Smooth muscle cell (in vitro differentiated cells): ENCODE data around the gene CYTH2. TPM values are rescaled to one million over a fixed set of nuclear protein-coding genes. Genes with fewer than 3 reads are reported as not detected.

Experiments used
- DNase-seq: peaks from one replicate; lab custom pipeline; 2025; ENCODE audit not compliant: unreplicated experiment; lab: John Stamatoyannopoulos, UW
- H2AFZ ChIP-seq: fragments of 200-600 bp; sonication (generic); 2 replicates; pipeline ENCODE4 v1.6.0; 2016; ENCODE audit warnings: antibody characterized with exemption, low read depth, mild to moderate bottlenecking
- H3F3A ChIP-seq: fragments of 200-600 bp; sonication (generic); 2 replicates; pipeline ENCODE4 v1.6.0; 2017; ENCODE audit warnings: antibody characterized with exemption, low read depth
- H3K27ac ChIP-seq: fragments of 200-600 bp; sonication (generic); 2 replicates; pipeline ENCODE4 v1.5.1; 2016; ENCODE audit warnings: low read depth, mild to moderate bottlenecking
- H3K27me3 ChIP-seq: fragments of 200-600 bp; sonication (generic); 2 replicates; pipeline ENCODE4 v1.6.1; 2016; ENCODE audit warnings: low read depth, mild to moderate bottlenecking
- H3K36me3 ChIP-seq: fragments of 200-600 bp; sonication (generic); 2 replicates; pipeline ENCODE4 v1.5.1; 2016; ENCODE audit warnings: low read depth
- H3K4me1 ChIP-seq: fragments of 200-600 bp; sonication (generic); 2 replicates; pipeline ENCODE4 v1.5.1; 2016; ENCODE audit warnings: low read depth
- H3K4me2 ChIP-seq: fragments of 200-600 bp; sonication (generic); 2 replicates; pipeline ENCODE4 v1.6.0; 2016; ENCODE audit warnings: mild to moderate bottlenecking
- H3K4me3 ChIP-seq: fragments of 200-600 bp; sonication (generic); 2 replicates; pipeline ENCODE4 v1.5.1; 2016; ENCODE audit warnings: mild to moderate bottlenecking
- H3K79me2 ChIP-seq: fragments of 200-600 bp; sonication (generic); 2 replicates; pipeline ENCODE4 v1.6.0; 2016; ENCODE audit warnings: low read depth, mild to moderate bottlenecking
- H3K9ac ChIP-seq: fragments of 200-600 bp; sonication (generic); 2 replicates; pipeline ENCODE4 v1.6.0; 2016; ENCODE audit warnings: low read depth
- H3K9me3 ChIP-seq: fragments of 200-600 bp; sonication (generic); replicated peaks from 2 replicates; pipeline ENCODE4 v1.5.1; 2016; ENCODE audit warnings: low read depth
- H4K20me1 ChIP-seq: fragments of 200-600 bp; sonication (generic); 2 replicates; pipeline ENCODE4 v1.6.0; 2016; ENCODE audit warnings: low read depth
- CTCF ChIP-seq: fragments of 200-600 bp; sonication (generic); IDR thresholded peaks from 2 replicates; pipeline ENCODE4 v1.5.1; 2017; ENCODE audit warnings: borderline replicate concordance, mild to moderate bottlenecking, antibody characterized with exemption; ENCODE audit not compliant: insufficient read depth, poor library complexity, severe bottlenecking
- WGBS: methylation state at CpG from one replicate; pipeline ENCODE4 v1.1.7; 2016; ENCODE audit warnings: low lambda C conversion rate; 5-methylcytosine and 5-hydroxymethylcytosine counted together
- polyA plus RNA-seq: library from polyadenylated mRNA; unstranded; fragments of >200 nt; fragmentation: Nextera tagmentation; extraction: Ambion mirVana; gene quantifications from 2 replicates; pipeline ENCODE4 v1.2.1, GENCODE V29; 2016
- total RNA-seq: library from RNA; depleted of rRNA; stranded (reverse); fragments of >200 nt; gene quantifications from 2 replicates; pipeline ENCODE4 v1.2.3, GENCODE V29; 2014

CYTH2 gene
- total and polyA plus RNA-seq, 2 experiments from 2014 or later, result 49.7 to 62.1 TPM

- peaks cover 8% of the 10 kb centered on the region for H3K36me3 ChIP-seq
- DNase-seq, result no peak
- H3K9ac ChIP-seq, result no peak overlapping the region
These were observed 6.3 kb downstream of the CYTH2 start for GRCh38 chr19:48475369-48476068.

GRCh38 chr19:48476176-48476575, 7.0 kb downstream of the CYTH2 start:
- H3K36me3 ChIP-seq, result peaks cover 8% of the 10 kb centered on the region
- H4K20me1 ChIP-seq, result peaks cover 74% of the 10 kb centered on the region
- no peaks in the 10 kb centered on the region for H3K9me3 ChIP-seq
- H2AFZ ChIP-seq, result no peak overlapping the region
- no peaks in the 10 kb centered on the region for H3F3A ChIP-seq
- no peak for TF ChIP-seq CTCF
- H3K4me2 ChIP-seq, result no peak overlapping the region
- WGBS, result 90% methylated on average over 9 of the region's 9 CpGs
- no peak for DNase-seq
- no peaks in the 10 kb centered on the region for H3K79me2 ChIP-seq
- H3K9ac ChIP-seq, result no peak overlapping the region
- no peak overlapping the region for H3K27ac ChIP-seq
- H3K4me3 ChIP-seq, result no peak overlapping the region
- H3K27me3 ChIP-seq, result no peaks in the 10 kb centered on the region
- H3K4me1 ChIP-seq, result no peaks in the 10 kb centered on the region

More at GRCh38 chr19:48475369-48476068, 6.3 kb downstream of the CYTH2 start:
- TF ChIP-seq CTCF, result no peak
- no peaks in the 10 kb centered on the region for H3F3A ChIP-seq
- H3K4me2 ChIP-seq, result no peak overlapping the region
- no peaks in the 10 kb centered on the region for H3K27me3 ChIP-seq
- H3K4me1 ChIP-seq, result peaks cover under 1% of the 10 kb centered on the region
- no peaks in the 10 kb centered on the region for H3K9me3 ChIP-seq
- H3K79me2 ChIP-seq, result peaks cover 5% of the 10 kb centered on the region
- H3K27ac ChIP-seq, result no peak overlapping the region
- H4K20me1 ChIP-seq, result peaks cover 81% of the 10 kb centered on the region
- WGBS, result 97% methylated on average over 17 of the region's 17 CpGs
- no peak overlapping the region for H2AFZ ChIP-seq
- H3K4me3 ChIP-seq, result no peak overlapping the region

- Histone ChIP-seq H3K4me3 (no peak overlapping the region), H3K4me1 (no peaks in the 10 kb centered on the region), H3K27ac (no peak overlapping the region), H3F3A (peaks cover 3% of the 10 kb centered on the region), H4K20me1 (peaks cover 68% of the 10 kb centered on the region), H3K9me3 (no peaks in the 10 kb centered on the region), H3K36me3 (peaks cover 8% of the 10 kb centered on the region), H3K4me2 (no peak overlapping the region), H3K27me3 (no peaks in the 10 kb centered on the region), H2AFZ (no peak overlapping the region), H3K79me2 (no peaks in the 10 kb centered on the region), H3K9ac (no peak overlapping the region)
- DNase-seq, result no peak
- TF ChIP-seq CTCF, result no peak
- WGBS, result 90% methylated on average over 6 of the region's 10 CpGs
These were observed 8.0 kb downstream of the CYTH2 start for GRCh38 chr19:48477067-48477685.
